Measurements from ENCODE around the gene BTF3.
"Not testable (repeated sequence)": the region's sequence is repeated elsewhere in the genome, so short reads cannot be mapped to it uniquely, and the experiment has no call there.

BTF3 gene

DNA sequence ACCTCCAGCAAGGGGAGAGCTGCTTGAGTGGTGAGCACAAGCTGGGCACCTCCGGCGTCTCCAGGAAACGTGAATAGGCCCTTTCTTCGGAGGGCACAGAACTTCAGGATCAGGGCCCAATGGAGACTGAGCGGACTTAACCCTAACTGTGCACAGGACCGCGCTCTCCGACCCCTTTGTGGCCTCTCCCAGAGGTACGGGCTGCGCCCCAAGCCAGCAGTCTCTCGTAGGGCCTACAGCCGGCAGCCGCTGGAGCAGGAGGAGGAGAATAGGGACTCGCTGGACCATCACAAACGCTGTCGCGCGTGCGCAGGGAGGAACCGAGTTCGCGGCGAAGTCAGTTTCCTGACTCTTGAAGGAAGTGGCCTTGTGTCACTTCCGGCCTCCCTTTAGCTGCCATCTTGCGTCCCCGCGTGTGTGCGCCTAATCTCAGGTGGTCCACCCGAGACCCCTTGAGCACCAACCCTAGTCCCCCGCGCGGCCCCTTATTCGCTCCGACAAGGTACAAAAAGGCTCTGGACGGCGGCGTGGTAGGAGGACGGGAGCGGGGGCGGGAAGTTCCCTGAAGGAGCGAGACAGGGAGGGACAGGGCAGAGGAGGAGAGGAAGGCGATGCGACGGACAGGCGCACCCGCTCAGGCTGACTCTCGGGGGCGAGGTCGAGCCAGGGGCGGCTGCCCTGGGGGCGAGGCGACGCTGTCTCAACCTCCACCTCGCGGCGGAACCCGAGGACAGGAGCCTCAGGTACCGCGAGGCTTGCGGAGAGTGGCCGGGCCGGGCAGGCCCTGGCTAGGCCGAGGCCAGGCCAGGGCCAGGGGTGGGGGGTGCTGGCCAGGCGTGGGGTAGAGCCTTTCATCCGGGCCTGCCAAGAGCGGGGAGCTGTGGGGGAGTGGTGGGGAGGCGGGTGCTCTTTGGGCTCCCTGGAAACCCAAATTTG lies at the start of gene BTF3:
TSS of gene BTF3 (plus strand) at position 386 of the 936 bp plus-strand sequence. CDS start at position 612, 226 bp downstream.
- peak; percentile 92 for DNase-seq (ENCODE audit: low read depth)

DNA sequence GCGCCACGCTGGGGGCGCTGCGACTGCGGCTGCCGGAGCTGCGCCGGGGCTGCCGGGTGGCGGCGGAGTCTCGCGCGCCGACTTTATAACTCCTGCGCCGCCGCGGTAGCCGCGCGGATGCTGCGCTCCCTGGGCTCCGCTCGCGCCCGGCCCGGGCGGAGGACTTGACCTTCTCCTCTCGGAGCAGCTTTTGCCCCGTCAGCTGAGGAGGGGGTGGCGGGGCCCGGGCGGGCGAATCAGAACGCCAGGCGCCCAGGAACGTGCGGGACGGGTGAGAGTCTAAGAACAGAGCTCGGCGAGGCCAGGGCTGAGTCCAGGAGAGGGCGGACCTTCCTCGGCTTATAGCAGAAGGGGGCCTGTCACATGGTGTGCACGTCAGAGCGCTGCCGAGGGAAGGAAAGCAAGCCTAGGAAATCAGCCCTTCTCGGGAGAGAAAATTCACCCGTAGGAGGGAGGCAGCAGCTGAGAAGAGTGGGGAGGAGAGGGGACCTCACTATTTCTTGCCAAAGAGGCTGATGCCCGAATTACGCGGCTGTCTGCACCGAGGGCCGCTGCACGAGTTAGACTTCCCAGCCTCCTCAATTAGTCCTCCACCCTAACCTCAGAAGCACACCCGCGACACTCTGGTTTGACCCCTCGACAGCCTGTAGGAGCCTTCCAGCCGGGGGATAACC lies 49.6 kb upstream of the BTF3 start, which contains the start of gene FOXD1:
TSS of gene FOXD1 (minus strand) at position 315 of the 674 bp plus-strand sequence. CDS start 415 bp downstream, outside the sequence.
- peak; percentile 90 for DNase-seq (ENCODE audit: low read depth)

DNA sequence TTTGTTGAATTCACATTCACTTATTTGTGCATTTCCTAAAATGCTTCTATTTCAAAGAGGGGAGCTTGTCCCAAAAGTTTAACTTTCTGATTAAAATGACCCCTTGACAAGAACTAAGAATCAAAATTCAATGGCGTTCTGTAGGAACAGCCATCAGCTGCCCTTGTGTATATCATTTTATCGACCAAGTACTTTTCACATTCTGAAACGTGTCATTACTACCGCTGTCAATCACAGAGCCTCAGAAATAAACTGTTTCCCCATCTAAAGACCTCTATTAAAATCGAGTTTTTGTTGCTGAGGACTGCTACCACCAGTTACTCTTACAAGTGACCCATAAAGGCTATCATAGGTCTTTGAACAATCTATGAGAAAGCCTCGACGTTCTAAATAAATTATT lies 48.1 kb upstream of the BTF3 start:
- no peak for DNase-seq (ENCODE audit: low read depth)

DNA sequence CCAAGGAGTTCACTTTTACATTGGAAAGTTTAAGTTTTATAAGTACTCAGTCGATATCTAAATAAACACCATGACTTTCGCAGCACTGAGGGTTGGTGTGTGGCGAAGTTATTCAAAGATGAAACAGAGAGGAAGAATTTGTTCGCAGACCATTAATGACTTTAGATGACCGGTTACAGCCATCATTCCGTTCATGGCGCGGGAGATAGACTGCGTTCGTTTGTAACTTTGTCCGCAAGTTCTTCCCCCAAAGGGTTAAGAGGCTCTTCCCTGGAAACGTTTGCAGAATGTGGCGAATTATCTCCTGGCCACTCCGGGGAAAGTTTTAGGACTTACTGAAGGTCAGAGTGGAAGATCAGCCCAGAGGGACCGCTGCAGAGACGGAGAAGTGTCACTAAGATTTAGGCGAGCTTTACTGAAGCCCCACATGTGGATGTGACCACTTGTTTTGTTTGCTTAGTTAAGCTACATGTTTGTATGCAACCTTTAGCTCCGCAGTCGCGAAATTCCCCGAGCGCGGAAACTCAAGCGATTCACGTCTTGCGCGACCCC lies 47.5 kb upstream of the BTF3 start:
- no peak for DNase-seq (ENCODE audit: low read depth)

DNA sequence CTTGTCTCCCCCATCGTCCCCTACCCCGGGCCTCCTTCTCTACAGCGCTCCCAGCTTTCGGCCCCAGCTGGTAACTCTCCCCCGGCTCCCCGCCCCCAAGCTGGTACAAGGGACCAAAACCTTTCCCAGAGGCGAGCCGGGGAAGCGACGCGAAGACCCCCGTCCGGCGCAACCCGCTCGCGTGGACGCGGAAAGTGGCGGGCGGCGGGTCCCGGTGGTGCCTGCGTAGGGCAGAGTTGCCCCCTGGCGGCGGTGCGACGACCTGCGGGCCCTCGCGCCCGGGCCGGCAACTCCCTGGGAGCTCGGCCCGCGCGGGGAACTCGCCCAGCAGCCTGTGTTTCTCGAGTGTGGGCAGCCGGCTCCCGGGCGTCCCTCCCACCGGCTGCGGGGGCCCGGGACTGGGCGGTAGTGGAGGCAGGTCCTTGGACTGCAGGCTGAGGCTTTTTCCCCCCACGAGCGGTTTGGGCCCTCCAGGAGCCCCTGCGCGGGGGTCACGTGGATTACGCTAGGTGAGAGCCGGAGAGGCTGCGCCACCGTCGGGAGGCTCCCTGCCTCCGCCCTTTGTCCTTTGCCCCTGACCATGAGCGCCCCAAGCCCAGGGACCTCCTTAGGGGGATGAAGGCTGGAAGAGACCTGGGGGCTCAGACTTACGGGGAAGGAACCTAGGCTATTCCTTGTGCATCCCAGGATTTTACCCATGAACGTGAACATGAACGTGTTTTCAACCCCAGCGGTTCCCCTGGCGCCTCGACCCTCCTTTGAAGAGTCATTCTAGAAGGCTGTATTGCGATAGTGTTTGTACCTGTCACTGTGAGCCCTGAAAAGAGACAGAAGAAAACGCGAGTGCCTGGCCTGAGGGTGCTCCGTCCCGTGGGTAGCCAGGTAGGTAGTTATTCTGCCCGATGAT lies 46.8 kb upstream of the BTF3 start:
- DNase-seq (ENCODE audit: low read depth): no peak

DNA sequence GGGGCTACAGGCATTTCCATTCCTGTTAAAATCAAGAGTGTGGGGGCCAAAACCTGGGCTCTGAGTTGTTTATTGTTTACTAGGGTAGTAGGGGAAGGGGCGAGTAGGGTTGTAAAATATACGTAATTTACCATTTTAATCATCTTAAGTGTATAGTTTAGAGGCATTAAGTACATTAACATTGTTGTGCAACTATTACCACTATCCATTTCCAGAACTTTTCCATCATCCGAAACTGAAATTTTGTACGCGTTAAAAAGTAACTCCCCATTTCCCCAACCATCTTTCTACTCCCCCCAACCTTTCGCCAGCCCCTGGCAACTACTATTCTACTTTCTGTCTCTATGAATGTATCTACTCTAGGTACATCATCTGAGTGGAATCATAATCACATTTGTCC lies 46.0 kb upstream of the BTF3 start:
- no peak for DNase-seq (ENCODE audit: low read depth)

GRCh38 chr5:73454379-73455036 lies 43.7 kb upstream of the BTF3 start:
- no peak for DNase-seq (ENCODE audit: low read depth)

DNA sequence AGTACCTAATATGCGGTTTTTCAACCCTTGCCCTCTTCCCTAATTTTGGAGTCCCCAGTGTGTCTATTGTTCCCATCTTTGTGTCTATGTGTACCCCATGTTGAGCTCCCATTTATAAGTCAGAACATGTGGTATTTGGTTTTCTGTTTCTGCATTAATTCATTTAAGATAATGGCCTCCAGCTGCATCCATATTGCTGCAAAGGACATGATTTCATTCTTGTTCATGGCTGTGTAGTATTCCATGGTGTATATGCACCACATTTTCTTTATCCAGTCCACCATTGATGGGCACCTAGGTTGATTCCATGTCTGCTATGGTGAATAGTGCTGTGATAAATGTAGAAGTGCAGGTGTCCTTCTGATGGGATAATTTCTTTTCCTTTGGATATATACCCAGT lies 41.8 kb upstream of the BTF3 start:
- not testable (repeated sequence) for DNase-seq (ENCODE audit: low read depth)

- no peak for DNase-seq (ENCODE audit: low read depth)
Measured at GRCh38 chr5:73459366-73459765, 38.9 kb upstream of the BTF3 start.

DNA sequence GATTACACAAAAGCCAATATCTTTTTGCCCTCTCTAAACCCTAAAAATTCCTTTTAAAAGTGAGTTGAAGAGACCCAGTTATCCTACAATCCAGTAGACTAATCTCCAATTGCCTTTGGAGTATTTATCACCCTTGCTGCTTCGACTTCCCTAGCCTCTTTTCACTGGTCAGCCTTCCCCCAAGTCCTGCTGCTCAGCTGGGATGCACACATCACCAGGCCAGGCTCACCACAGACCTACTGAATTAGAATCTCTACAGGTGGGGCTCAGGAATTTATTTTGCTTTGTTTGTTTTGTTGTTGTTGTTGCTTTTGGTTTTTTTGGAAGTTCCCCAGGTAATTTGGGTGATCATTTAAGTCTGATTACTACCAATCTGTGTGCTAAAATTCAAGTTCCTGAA lies 38.1 kb upstream of the BTF3 start:
- DNase-seq (ENCODE audit: low read depth): no peak

GRCh38 chr5:73464016-73464745 lies 34.1 kb upstream of the BTF3 start:
- DNase-seq (ENCODE audit: low read depth): no peak

DNA sequence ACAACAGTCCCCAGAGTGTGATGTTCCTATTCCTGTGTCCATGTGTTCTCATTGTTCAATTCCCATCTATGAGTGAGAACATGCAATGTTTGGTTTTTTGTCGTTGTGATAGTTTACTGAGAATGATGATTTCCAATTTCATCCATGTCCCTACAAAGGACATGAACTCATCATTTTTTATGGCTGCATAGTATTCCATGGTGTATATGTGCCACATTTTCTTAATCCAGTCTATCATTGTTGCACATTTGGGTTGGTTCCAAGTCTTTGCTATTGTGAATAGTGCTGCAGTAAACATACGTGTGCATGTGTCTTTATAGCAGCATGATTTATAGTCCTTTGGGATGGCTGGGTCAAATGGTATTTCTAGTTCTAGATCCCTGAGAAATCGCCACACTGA lies 29.6 kb upstream of the BTF3 start:
- not testable (repeated sequence) for DNase-seq (ENCODE audit: low read depth)

DNA sequence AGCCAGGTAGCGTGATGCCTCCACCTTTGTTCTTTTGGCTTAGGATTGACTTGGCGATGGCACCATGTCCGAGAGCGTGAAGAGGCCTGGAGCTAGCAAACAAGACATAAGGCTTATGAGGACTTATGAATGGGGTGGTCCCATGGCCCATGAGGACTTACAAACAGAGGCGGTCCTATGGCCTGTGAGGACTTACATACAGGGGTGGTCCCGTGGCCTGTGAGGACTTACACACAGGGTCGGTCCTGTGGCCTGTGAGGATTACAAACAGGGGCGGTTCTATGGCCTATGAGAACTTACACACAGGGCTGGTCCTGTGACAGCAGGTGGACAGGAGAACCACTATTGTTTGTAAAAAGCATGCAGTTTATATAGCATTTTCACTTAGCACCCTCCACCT lies 28.4 kb upstream of the BTF3 start:
- no peak for DNase-seq (ENCODE audit: low read depth)

DNA sequence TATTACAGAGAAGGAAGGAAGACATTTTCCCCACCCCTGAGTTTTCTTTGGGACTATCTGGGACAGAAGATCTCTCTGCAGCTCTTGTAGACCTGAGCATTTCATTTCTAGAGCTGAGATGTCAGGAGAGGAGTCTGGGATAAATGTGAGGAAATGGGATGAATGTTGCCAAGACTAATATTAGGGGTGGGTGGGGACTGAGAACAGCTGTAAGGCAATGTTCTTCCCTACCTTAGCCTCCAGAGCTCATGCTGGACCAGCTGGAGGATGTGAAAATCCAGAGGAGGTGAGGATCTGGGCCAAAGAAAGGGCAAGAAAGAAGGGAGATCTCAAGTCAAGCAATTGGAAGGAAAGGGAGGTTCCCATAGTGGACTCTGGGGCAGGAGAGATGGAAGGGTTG lies 26.6 kb upstream of the BTF3 start:
- no peak for DNase-seq (ENCODE audit: low read depth)

DNA sequence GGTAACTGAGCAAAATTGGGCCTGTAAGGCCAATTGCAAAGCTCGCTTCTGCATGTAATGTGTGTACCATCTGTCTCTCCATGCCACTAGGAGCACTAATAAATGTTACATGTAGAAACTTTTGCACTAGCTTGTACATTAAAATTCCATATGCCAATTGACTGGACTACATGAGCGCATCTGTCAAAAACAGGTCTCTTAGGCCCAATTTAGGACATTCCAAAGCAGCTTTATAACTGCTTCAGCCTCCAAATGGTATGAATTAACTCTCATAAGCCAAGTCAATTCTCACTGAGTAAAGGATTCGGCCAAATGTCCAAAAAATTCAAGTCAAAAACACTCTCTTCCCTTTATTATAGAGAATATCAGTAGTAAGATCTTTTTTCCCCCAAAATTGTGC lies 26.1 kb upstream of the BTF3 start:
- no peak for DNase-seq (ENCODE audit: low read depth)

GRCh38 chr5:73480500-73480899 lies 17.7 kb upstream of the BTF3 start:
- no peak for DNase-seq (ENCODE audit: low read depth)

DNA sequence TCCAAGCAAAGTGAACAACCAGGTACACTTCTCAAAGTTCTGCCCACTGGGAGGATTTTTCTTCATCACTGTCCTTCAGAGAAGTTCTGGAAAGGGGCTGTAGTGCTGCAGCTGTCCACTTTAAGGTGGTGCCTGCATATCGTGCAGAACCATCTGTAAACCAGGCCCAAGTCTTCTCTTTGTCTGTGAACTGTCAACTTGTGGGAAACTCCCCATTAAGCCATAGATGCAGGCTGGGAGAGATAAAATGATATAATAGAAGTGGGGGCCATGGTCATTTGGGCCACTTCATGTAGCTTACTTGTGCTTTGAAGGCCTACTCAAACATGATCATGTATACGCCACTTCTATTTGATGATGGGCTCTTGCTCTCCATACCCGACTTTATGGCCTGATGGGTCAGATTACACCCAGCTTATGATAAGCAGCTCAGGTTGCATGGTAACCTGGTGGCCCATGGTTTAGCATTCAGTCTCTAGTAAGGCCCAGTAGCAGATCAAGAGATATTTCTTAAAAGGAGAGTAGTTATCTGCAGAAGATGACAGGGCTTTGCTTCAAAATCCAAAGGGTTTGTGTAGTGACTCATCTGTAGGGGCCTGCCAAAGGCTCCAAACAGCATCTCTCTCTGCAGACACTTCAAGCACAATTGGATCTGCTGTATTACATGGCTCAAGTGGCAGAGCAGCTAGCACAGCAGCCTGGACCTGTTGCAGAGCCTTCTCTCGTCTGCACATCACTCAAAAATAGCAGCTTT lies 15.7 kb upstream of the BTF3 start:
- DNase-seq (ENCODE audit: low read depth): no peak

- DNase-seq (ENCODE audit: low read depth): no peak
Measured at GRCh38 chr5:73483676-73484075, 14.6 kb upstream of the BTF3 start.

DNA sequence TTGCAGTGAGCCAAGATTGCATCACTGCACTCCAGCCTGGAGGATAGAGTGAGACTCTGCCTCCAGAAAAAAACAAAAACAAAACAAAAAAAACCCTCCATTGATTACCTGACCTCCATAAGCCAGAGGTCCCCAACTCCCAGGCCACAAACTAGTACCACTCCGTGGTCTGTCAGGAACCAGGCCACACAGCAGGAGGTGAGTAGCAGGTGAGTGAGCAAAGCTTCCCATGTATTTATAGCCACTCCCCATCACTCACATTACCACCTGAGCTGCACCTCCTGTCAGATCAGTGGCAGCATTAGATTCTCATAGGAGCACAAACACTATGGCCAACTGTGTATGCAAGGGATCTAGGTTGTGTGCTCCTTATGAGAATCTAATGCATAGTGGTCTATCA lies 13.7 kb upstream of the BTF3 start:
- DNase-seq (ENCODE audit: low read depth): no peak

GRCh38 chr5:73485715-73486114 lies 12.5 kb upstream of the BTF3 start:
- DNase-seq (ENCODE audit: low read depth): no peak

Measured in HS-5 (cell line).